Activated CD8-positive, alpha-beta memory T cell treated with anti-CD3 and anti-CD28 coated beads, Interleukin-2, amount 50 U/mL, for 48 hours (primary cell): ENCODE data around the gene GASK1B.

ENCODE experiments used
- DNase-seq: peaks from one replicate; pipeline ENCODE4 v3.0.0-alpha.2; 2020

GASK1B gene

GRCh38 chr4:158134222-158134621 is 38.6 kb downstream of the GASK1B start:
- DNase-seq = no peak

DNA sequence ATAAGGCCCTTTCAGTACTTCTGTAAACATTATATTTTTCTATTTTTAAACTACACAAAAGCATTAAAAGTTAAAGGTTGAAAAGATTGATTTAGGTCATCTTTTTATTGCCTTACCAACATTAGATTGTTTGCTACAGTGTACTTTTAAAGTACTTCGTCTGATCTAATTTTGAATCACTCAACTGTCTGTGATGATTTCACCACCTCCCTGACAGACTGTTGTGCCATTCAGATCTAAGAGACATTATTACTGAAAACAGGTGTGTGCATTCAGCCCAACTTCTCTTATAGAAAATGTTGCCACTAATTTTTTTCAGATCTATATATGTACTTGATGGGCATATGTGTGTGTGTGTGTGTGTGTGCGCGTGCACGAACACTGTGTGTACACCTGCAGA is 39.3 kb downstream of the GASK1B start:
- no peak for DNase-seq

GRCh38 chr4:158131027-158131426 is 41.8 kb downstream of the GASK1B start:
- no peak for DNase-seq

DNA sequence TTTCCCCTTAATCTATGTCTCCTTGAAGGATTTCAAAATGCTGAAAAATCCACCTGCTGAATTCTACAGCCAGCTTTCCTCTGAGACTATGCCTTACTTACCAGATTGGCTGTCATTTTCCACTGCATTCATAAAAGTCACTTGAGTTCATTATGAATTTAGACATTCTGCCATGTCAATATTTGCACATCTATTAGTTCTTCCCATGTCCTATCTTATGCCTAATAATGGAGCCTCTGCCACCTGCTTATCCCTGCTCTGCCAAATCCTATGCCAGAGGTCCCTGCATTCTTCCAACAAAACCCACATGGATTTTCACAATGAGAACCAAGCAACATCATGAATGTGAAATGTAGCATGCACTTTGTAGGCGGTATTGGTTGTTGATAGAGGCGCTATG is 42.6 kb downstream of the GASK1B start:
- DNase-seq = no peak

GRCh38 chr4:158129694-158130093 is 43.1 kb downstream of the GASK1B start:
- DNase-seq = no peak

GRCh38 chr4:158128540-158128939 is 44.3 kb downstream of the GASK1B start:
- DNase-seq = no peak

- DNase-seq = no peak
Measured at GRCh38 chr4:158125310-158125709, 47.5 kb downstream of the GASK1B start.
